ENCODE data around the gene ERCC5. TPM values are rescaled to one million over a fixed set of nuclear protein-coding genes. Genes with fewer than 3 reads are reported as not detected.

ERCC5 gene
- total and polyA plus RNA-seq, 4 donors, result 17.7 to 44.8 (median 24.7) TPM

- peak; percentile 44 for DNase-seq (ENCODE audit: low spot score)
- Histone ChIP-seq H3K27ac (ENCODE audit: low read depth in 1 of 2, low read length in 2 of 2) (no peak overlapping the region), H3K27me3 (ENCODE audit: control insufficient read depth in 4 of 4, insufficient read depth in 4 of 4, low read length in 3 of 4) (no peaks in the 10 kb centered on the region), H3K4me1 (ENCODE audit: control insufficient read depth in 4 of 4, insufficient read depth in 4 of 4, low read length in 3 of 4) (peaks cover 0 to 4% (median 2%) of the 10 kb centered on the region in 4 donors), H3K36me3 (ENCODE audit: control insufficient read depth in 4 of 4, insufficient read depth in 3 of 4, low read depth in 1 of 4, low read length in 3 of 4) (peaks cover 12 to 67% (median 60%) of the 10 kb centered on the region in 4 donors), H3K9ac (ENCODE audit: low read depth in 1 of 2, low read length in 2 of 2) (no peak overlapping the region), H3K9me3 (ENCODE audit: control insufficient read depth in 4 of 4, low read length in 3 of 4) (no peaks in the 10 kb centered on the region), H3K4me3 (ENCODE audit: low read depth in 1 of 3, low read length in 3 of 3) (no peak overlapping the region)
- WGBS, result 56% methylated on average over 22 of the region's 22 CpGs
- peak; percentile 90 to 91 for TF ChIP-seq RAD21 (IDR thresholded peaks at IDR 0.05)
- TF ChIP-seq HNF4G (IDR thresholded peaks at IDR 0.05), result no peak
- TF ChIP-seq FOXA1 (IDR thresholded peaks at IDR 0.05), result no peak
- TF ChIP-seq SP1 (IDR thresholded peaks at IDR 0.05), result no peak
- TF ChIP-seq NR2F2 (IDR thresholded peaks at IDR 0.05), result no peak
- TF ChIP-seq JUND (IDR thresholded peaks at IDR 0.05), result no peak
- peak; percentile 73 for TF ChIP-seq CTCF (IDR thresholded peaks at IDR 0.05; ENCODE audit: low read depth, low read length, missing input control)
These were observed 25.0 kb downstream of the ERCC5 start for GRCh38 chr13:102870677-102871415.

- Histone ChIP-seq H3K36me3 (ENCODE audit: control insufficient read depth in 4 of 4, insufficient read depth in 3 of 4, low read depth in 1 of 4, low read length in 3 of 4) (peaks cover 10 to 66% (median 57%) of the 10 kb centered on the region in 4 donors), H3K27me3 (ENCODE audit: control insufficient read depth in 4 of 4, insufficient read depth in 4 of 4, low read length in 3 of 4) (no peaks in the 10 kb centered on the region), H3K9me3 (ENCODE audit: control insufficient read depth in 4 of 4, low read length in 3 of 4) (no peaks in the 10 kb centered on the region), H3K4me1 (ENCODE audit: control insufficient read depth in 4 of 4, insufficient read depth in 4 of 4, low read length in 3 of 4) (peaks cover 0 to 4% (median 2%) of the 10 kb centered on the region in 4 donors), H3K27ac (ENCODE audit: low read depth in 1 of 2, low read length in 2 of 2) (no peak overlapping the region), H3K4me3 (ENCODE audit: low read depth in 1 of 3, low read length in 3 of 3) (no peak overlapping the region), H3K9ac (ENCODE audit: low read depth in 1 of 2, low read length in 2 of 2) (no peak overlapping the region)
- no peak for DNase-seq (ENCODE audit: low spot score)
- TF ChIP-seq SP1 (IDR thresholded peaks at IDR 0.05), result no peak
- TF ChIP-seq FOXA2 (IDR thresholded peaks at IDR 0.05), result no peak
- no peak for TF ChIP-seq GABPA (IDR thresholded peaks at IDR 0.05 in 1 of 2, conservative IDR thresholded peaks at IDR 0.05 in 1 of 2)
- TF ChIP-seq ZBTB33 (IDR thresholded peaks at IDR 0.05), result no peak
- TF ChIP-seq MAX (IDR thresholded peaks at IDR 0.05), result no peak
- TF ChIP-seq EGR1 (IDR thresholded peaks at IDR 0.05; ENCODE audit: low read depth in 2 of 2), result no peak
- no peak for TF ChIP-seq HNF4G (IDR thresholded peaks at IDR 0.05)
- no peak for TF ChIP-seq RXRA (IDR thresholded peaks at IDR 0.05)
- TF ChIP-seq TAF1 (conservative IDR thresholded peaks at IDR 0.05), result no peak
- TF ChIP-seq FOXA1 (IDR thresholded peaks at IDR 0.05), result no peak
- TF ChIP-seq REST (IDR thresholded peaks at IDR 0.05), result no peak
- no peak for TF ChIP-seq CTCF (IDR thresholded peaks at IDR 0.05; ENCODE audit: low read depth, low read length, missing input control)
- no peak for TF ChIP-seq RAD21 (IDR thresholded peaks at IDR 0.05)
- no peak for TF ChIP-seq NR2F2 (IDR thresholded peaks at IDR 0.05)
- no peak for TF ChIP-seq YY1 (IDR thresholded peaks at IDR 0.05)
- TF ChIP-seq ATF3 (IDR thresholded peaks at IDR 0.05), result no peak
- no peak for TF ChIP-seq JUND (IDR thresholded peaks at IDR 0.05)
- WGBS, result 93% methylated on average over 7 of the region's 7 CpGs
These were observed 26.3 kb downstream of the ERCC5 start for GRCh38 chr13:102872131-102872530.
